Endothelial cell of umbilical vein (primary cell): ENCODE measurements around the gene PPP1R8. TPM values are rescaled to one million over a fixed set of nuclear protein-coding genes. Genes with fewer than 3 reads are reported as not detected.

ENCODE experiments used
- BruUV-seq: library from RNA; stranded (reverse); fragments of 400-500 nt; replicated peaks from 2 replicates; lab custom pipeline; 2021; lab: Mats Ljungman, UMichigan
- CTCF ChIA-PET: fragments of 300-600, 350-600 bp; sonication (Branson Sonifier 250); formaldehyde crosslinking; loops from one replicate; lab custom pipeline; 2021; ENCODE audit warnings: antibody characterized with exemption, inconsistent platforms; lab: Charles Lee
- POLR2A ChIA-PET: fragments of 300-600, 350-600 bp; sonication (Branson Sonifier 250); formaldehyde crosslinking; loops from one replicate; lab custom pipeline; 2021; ENCODE audit warnings: antibody characterized with exemption, inconsistent platforms; lab: Charles Lee
- DNase-seq: peaks from one replicate; pipeline ENCODE4 v3.0.0-alpha.2; 2011; ENCODE audit warnings: low read depth, low spot score
- FAIRE-seq: peaks from 2 replicates; lab custom pipeline; 2011; peaks lifted over from hg19 to GRCh38; lab: Jason Lieb, UNC
- H2AFZ ChIP-seq: 2 replicates; pipeline ENCODE4 v1.6.0; 2012; ENCODE audit warnings: low read depth, low read length, control low read depth, inconsistent platforms
- H3K27ac ChIP-seq: 2 replicates; pipeline ENCODE4 v1.5.1; 2011; ENCODE audit warnings: low read depth, mild to moderate bottlenecking, control low read depth, low read length, moderate library complexity; ENCODE audit not compliant: insufficient read depth
- H3K27me3 ChIP-seq, 2 experiments: 2 replicates each; pipeline versions ENCODE4 v1.6.0 to v1.6.1; 2011; ENCODE audit warnings: low read length in 2 of 2, mixed read lengths in 1 of 2; ENCODE audit not compliant: control insufficient read depth in 2 of 2, insufficient read depth in 2 of 2
- H3K36me3 ChIP-seq, 2 experiments: 2 replicates in 1 of 2; 3 replicates in 1 of 2; pipeline ENCODE4 v1.5.1; 2011; ENCODE audit warnings: low read length in 2 of 2, mild to moderate bottlenecking in 1 of 2, moderate library complexity in 1 of 2; ENCODE audit not compliant: control insufficient read depth in 2 of 2, insufficient read depth in 2 of 2; ENCODE audit errors: extremely low read depth in 1 of 2
- H3K4me1 ChIP-seq: 3 replicates; pipeline ENCODE4 v1.5.1; 2011; ENCODE audit warnings: mild to moderate bottlenecking, low read length; ENCODE audit not compliant: control insufficient read depth, insufficient read depth; ENCODE audit errors: extremely low read depth
- H3K4me2 ChIP-seq: 2 replicates; pipeline ENCODE4 v1.6.1; 2011; ENCODE audit warnings: low read length, control low read depth, mixed read lengths; ENCODE audit not compliant: insufficient read depth
- H3K4me3 ChIP-seq, 3 experiments: fragments of 200-600 bp in 1 of 3; sonication (generic), shearing (Covaris generic) in 1 of 3; replicated peaks in 1 of 3; 2 replicates each; pipeline ENCODE4 v1.5.1; 2011 to 2016; ENCODE audit warnings: control low read depth in 3 of 3, low read length in 3 of 3, mild to moderate bottlenecking in 2 of 3, inconsistent platforms in 1 of 3, low read depth in 1 of 3, moderate library complexity in 1 of 3; ENCODE audit not compliant: insufficient read depth in 1 of 3
- H3K79me2 ChIP-seq: 2 replicates; pipeline ENCODE4 v1.6.0; 2012; ENCODE audit warnings: low read length, inconsistent platforms; ENCODE audit not compliant: control insufficient read depth, insufficient read depth
- H3K9ac ChIP-seq: replicated peaks from 2 replicates; pipeline ENCODE3; 2011; ENCODE audit warnings: low read length, control low read depth; ENCODE audit not compliant: insufficient read depth; ENCODE audit errors: extremely low read depth
- H3K9me1 ChIP-seq: replicated peaks from 3 replicates; pipeline ENCODE4 v1.6.0; 2011; ENCODE audit warnings: mild to moderate bottlenecking, low read length; ENCODE audit not compliant: control insufficient read depth, insufficient read depth; ENCODE audit errors: extremely low read depth
- H3K9me3 ChIP-seq: replicated peaks from 2 replicates; pipeline ENCODE4 v1.5.1; 2012; ENCODE audit warnings: low read length, inconsistent platforms; ENCODE audit not compliant: control insufficient read depth, insufficient read depth
- H4K20me1 ChIP-seq: replicated peaks from 2 replicates; pipeline ENCODE3; 2011; ENCODE audit warnings: mild to moderate bottlenecking, low read length; ENCODE audit not compliant: control insufficient read depth, insufficient read depth; ENCODE audit errors: extremely low read depth
- EZH2 ChIP-seq: IDR thresholded peaks from 2 replicates; pipeline ENCODE4 v1.6.1; 2012; ENCODE audit warnings: borderline replicate concordance, low read depth, mild to moderate bottlenecking, moderate library complexity, low read length, inconsistent platforms; ENCODE audit not compliant: severe bottlenecking
- FOS ChIP-seq: IDR thresholded peaks from 2 replicates; pipeline ENCODE4 v1.6.1; 2011; ENCODE audit warnings: mild to moderate bottlenecking, low read length, moderate library complexity, borderline replicate concordance; ENCODE audit not compliant: insufficient read depth
- GATA2 ChIP-seq: IDR thresholded peaks from 2 replicates; pipeline ENCODE4 v1.7.0; 2011; ENCODE audit warnings: low read depth, mild to moderate bottlenecking, moderate library complexity, mixed read lengths, low read length; ENCODE audit not compliant: insufficient read length, insufficient read depth
- JUN ChIP-seq: IDR thresholded peaks from 2 replicates; pipeline ENCODE4 v1.6.1; 2011; ENCODE audit warnings: borderline replicate concordance, low read depth; ENCODE audit not compliant: insufficient read length, insufficient read depth
- MAX ChIP-seq: IDR thresholded peaks from 2 replicates; pipeline ENCODE4 v1.6.1; 2011; ENCODE audit not compliant: insufficient read depth, insufficient read length
- MYC ChIP-seq: IDR thresholded peaks from one replicate; pipeline ENCODE4 v1.6.1; 2011; ENCODE audit warnings: mild to moderate bottlenecking, low read depth, low read length
- POLR2A ChIP-seq: IDR thresholded peaks from 2 replicates; pipeline ENCODE4 v1.6.1; 2012; ENCODE audit warnings: low read depth, mild to moderate bottlenecking, control low read depth, low read length
- POLR2AphosphoS5 ChIP-seq: IDR thresholded peaks from 2 replicates; pipeline ENCODE4 v1.6.1; 2012; ENCODE audit warnings: low read depth, mild to moderate bottlenecking, control low read depth, low read length, moderate library complexity; ENCODE audit not compliant: insufficient read depth
- dilution Hi-C: fragments of 300-500 bp; cut with MboI; formaldehyde crosslinking; loops from one replicate; pipeline ENCODE4 v1.15.0; 2019; ENCODE audit warnings: low sequenced_read_pairs; ENCODE audit not compliant: extremely low pct_ligation_motif_present
- intact Hi-C: fragments of 100-400 bp; cut with micrococcal nuclease; formaldehyde crosslinking; loops from one replicate; pipeline ENCODE4 v1.10.0; 2022
- polyA plus RNA-seq, 4 experiments: library from polyadenylated mRNA; depleted of rRNA in 3 of 4; stranded (reverse) in 3 of 4; unstranded in 1 of 4; fragments of >200 nt; gene quantifications; 2 replicates each; pipeline versions ENCODE4 v1.2.1 to v1.2.3, GENCODE V29; 2011 to 2012; ENCODE audit warnings: missing spikeins in 1 of 4
- total RNA-seq: library from RNA; stranded (reverse); gene quantifications from 2 replicates; pipeline ENCODE4 v1.2.3, GENCODE V29; 2021
- TF ChIP-seq, protein P1 (sequence below), 2 donors: IDR thresholded peaks; 1 replicate in 1 of 2; 2 replicates in 1 of 2; pipeline ENCODE4 v1.5.1; 2011; ENCODE audit warnings: low read length in 2 of 2, mild to moderate bottlenecking in 2 of 2, moderate library complexity in 2 of 2, control low read depth in 1 of 2, inconsistent platforms in 1 of 2, low read depth in 1 of 2; ENCODE audit not compliant: insufficient read depth in 1 of 2; ENCODE audit errors: extremely low read depth in 1 of 2

Gene PPP1R8
- total and polyA plus RNA-seq, 2 donors (not counting 3 experiments of a cell fraction or from before 2014, with no cell fraction given): 39.0 to 48.5 TPM

GRCh38 chr1:27885114-27885528, 54.5 kb downstream of the PPP1R8 start:
- Histone ChIP-seq H3K4me3 (no peak overlapping the region), H3K79me2 (no peaks in the 10 kb centered on the region), H3K9ac (no peak overlapping the region), H2AFZ (no peak overlapping the region), H3K9me3 (no peaks in the 10 kb centered on the region), H3K9me1 (no peaks in the 10 kb centered on the region), H4K20me1 (no peaks in the 10 kb centered on the region), H3K27me3 (no peaks in the 10 kb centered on the region), H3K36me3 (peaks cover 0 to 9% of the 10 kb centered on the region in 2 experiments), H3K4me2 (no peak overlapping the region), H3K27ac (no peak overlapping the region), H3K4me1 (no peaks in the 10 kb centered on the region)
- no peak for TF ChIP-seq EZH2
- TF ChIP-seq MAX: no peak
- TF ChIP-seq POLR2A: no peak
- TF ChIP-seq GATA2: no peak
- no peak for TF ChIP-seq POLR2AphosphoS5
- no peak for TF ChIP-seq JUN
- no peak for TF ChIP-seq MYC
- TF ChIP-seq FOS: no peak
- TF ChIP-seq, protein P1, sequence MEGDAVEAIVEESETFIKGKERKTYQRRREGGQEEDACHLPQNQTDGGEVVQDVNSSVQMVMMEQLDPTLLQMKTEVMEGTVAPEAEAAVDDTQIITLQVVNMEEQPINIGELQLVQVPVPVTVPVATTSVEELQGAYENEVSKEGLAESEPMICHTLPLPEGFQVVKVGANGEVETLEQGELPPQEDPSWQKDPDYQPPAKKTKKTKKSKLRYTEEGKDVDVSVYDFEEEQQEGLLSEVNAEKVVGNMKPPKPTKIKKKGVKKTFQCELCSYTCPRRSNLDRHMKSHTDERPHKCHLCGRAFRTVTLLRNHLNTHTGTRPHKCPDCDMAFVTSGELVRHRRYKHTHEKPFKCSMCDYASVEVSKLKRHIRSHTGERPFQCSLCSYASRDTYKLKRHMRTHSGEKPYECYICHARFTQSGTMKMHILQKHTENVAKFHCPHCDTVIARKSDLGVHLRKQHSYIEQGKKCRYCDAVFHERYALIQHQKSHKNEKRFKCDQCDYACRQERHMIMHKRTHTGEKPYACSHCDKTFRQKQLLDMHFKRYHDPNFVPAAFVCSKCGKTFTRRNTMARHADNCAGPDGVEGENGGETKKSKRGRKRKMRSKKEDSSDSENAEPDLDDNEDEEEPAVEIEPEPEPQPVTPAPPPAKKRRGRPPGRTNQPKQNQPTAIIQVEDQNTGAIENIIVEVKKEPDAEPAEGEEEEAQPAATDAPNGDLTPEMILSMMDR (IDR thresholded peaks at IDR 0.05; ENCODE audit: extremely low read depth in 1 of 2, insufficient read depth in 1 of 2, low read depth in 1 of 2, low read length in 2 of 2): no peak
- intact Hi-C loops (no loop called here), dilution Hi-C loops (no loop called here)
- ChIA-PET POLR2A (no interaction called here), CTCF (no interaction called here)
- FAIRE-seq: no peak
- DNase-seq: no peak
- no TSS peak for BruUV-seq
